GM23338 (cell line): ENCODE data around the gene MOB2. TPM values are rescaled to one million over a fixed set of nuclear protein-coding genes. Genes with fewer than 3 reads are reported as not detected.

Source experiments
- EZH2 ChIP-seq: fragments of 200-600 bp; sonication (generic); IDR thresholded peaks from one replicate; pipeline ENCODE4 v1.8.0; 2017; ENCODE audit warnings: antibody characterized with exemption, mild to moderate bottlenecking, low read depth; ENCODE audit not compliant: unreplicated experiment
- REST ChIP-seq: IDR thresholded peaks from one replicate; pipeline ENCODE4 v1.6.1; 2018; ENCODE audit warnings: antibody characterized with exemption; ENCODE audit not compliant: unreplicated experiment
- ZNF331 ChIP-seq: fragments of 250-450 bp; sonication (Bioruptor Pico); IDR thresholded peaks from 2 replicates; pipeline ENCODE4 v1.5.0; 2020; ENCODE audit warnings: low read depth, mild to moderate bottlenecking, moderate library complexity
- ZNF462 ChIP-seq: fragments of 250-450 bp; sonication (Bioruptor Pico); IDR thresholded peaks from 2 replicates; pipeline ENCODE4 v1.5.0; 2020; ENCODE audit warnings: mild to moderate bottlenecking, moderate library complexity
- polyA plus RNA-seq: library from polyadenylated mRNA; unstranded; fragments of >200 nt; fragmentation: Nextera tagmentation; extraction: Ambion mirVana; gene quantifications from 2 replicates; pipeline ENCODE4 v1.2.1, GENCODE V29; 2016
- total RNA-seq: library from RNA; depleted of rRNA; stranded (reverse); fragments of >200 nt; shearing (Covaris generic); gene quantifications from 2 replicates; pipeline ENCODE4 v1.2.3, GENCODE V29; 2014
- TF ChIP-seq, protein P1 (sequence below): IDR thresholded peaks from 2 replicates; pipeline ENCODE4 v1.6.1; 2016; ENCODE audit warnings: antibody characterized with exemption

Gene MOB2
- total and polyA plus RNA-seq, 2 experiments from 2014 or later, result 10.1 to 19.7 TPM

DNA sequence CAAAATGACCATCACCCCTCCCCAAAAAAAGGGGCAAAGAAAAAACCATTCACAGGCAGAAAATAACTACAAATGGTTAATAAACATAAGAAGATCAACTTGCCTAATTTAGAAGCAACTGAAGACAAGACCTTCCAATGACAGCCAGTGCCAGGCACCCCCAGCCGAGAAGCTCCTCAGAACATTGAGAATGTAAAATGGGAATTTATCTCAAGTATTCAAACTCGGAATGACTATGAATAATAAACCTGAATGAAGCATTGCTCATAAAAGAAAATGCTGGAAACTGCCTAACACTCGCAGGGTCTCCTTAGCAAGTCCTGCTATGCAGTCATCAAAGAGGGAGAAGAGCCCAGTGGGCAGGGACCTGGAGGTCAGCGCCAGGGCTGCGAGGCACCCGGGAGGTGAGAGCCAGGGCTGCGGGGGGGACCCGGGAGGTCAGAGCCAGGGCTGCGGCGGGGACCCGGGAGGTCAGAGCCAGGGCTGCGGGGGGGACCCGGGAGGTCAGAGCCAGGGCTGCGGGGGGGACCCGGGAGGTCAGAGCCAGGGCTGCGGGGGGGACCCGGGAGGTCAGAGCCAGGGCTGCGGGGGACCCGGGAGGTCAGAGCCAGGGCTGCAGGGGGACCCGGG, 23.2 kb upstream of the MOB2 start (continued):
- TF ChIP-seq ZNF462 (no peak), REST (no peak), ZNF331 (CRISPR knock-in tag) (no peak), EZH2 (no peak)
- TF ChIP-seq, protein P1, sequence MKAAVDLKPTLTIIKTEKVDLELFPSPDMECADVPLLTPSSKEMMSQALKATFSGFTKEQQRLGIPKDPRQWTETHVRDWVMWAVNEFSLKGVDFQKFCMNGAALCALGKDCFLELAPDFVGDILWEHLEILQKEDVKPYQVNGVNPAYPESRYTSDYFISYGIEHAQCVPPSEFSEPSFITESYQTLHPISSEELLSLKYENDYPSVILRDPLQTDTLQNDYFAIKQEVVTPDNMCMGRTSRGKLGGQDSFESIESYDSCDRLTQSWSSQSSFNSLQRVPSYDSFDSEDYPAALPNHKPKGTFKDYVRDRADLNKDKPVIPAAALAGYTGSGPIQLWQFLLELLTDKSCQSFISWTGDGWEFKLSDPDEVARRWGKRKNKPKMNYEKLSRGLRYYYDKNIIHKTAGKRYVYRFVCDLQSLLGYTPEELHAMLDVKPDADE, result no peak
